MCF 10A (cell line): Measurements from ENCODE around the gene IGLON5. TPM values are rescaled to one million over a fixed set of nuclear protein-coding genes. Genes with fewer than 3 reads are reported as not detected.

Source experiments
- BruUV-seq: library from RNA; stranded (reverse); fragments of 400-500 nt; replicated peaks from 2 replicates; lab custom pipeline; 2021; lab: Mats Ljungman, UMichigan
- CTCF ChIA-PET: fragments of 300-600 bp; sonication (Branson Sonifier 250); formaldehyde crosslinking; extraction: SDS; loops from one replicate; lab custom pipeline; 2021; ENCODE audit warnings: antibody characterized with exemption, inconsistent platforms; lab: Yijun Ruan, JAX
- POLR2A ChIA-PET: fragments of 300-600, 350-650 bp; sonication (Branson Sonifier 250); formaldehyde crosslinking; extraction: SDS; loops from one replicate; lab custom pipeline; 2020; ENCODE audit warnings: antibody characterized with exemption, inconsistent platforms; lab: Yijun Ruan, JAX
- DNase-seq: peaks from one replicate; pipeline ENCODE4 v3.0.0-alpha.2; 2018; ENCODE audit not compliant: unreplicated experiment
- H3K27ac Mint-ChIP-seq: one replicate; pipeline ENCODE4 v1.8.0; 2022; ENCODE audit warnings: mild to moderate bottlenecking, low read depth, mixed read lengths; ENCODE audit not compliant: unreplicated experiment
- H3K27me3 Mint-ChIP-seq: one replicate; pipeline ENCODE4 v1.8.0; 2022; ENCODE audit warnings: mixed read lengths; ENCODE audit not compliant: insufficient read depth, unreplicated experiment
- H3K36me3 Mint-ChIP-seq: one replicate; pipeline ENCODE4 v1.8.0; 2022; ENCODE audit warnings: mild to moderate bottlenecking, moderate library complexity, mixed read lengths; ENCODE audit not compliant: insufficient read depth, unreplicated experiment
- H3K4me1 Mint-ChIP-seq: one replicate; pipeline ENCODE4 v1.8.0; 2022; ENCODE audit warnings: mixed read lengths; ENCODE audit not compliant: insufficient read depth, unreplicated experiment
- H3K4me3 Mint-ChIP-seq: one replicate; pipeline ENCODE4 v1.8.0; 2022; ENCODE audit warnings: mild to moderate bottlenecking, moderate library complexity, mixed read lengths; ENCODE audit not compliant: unreplicated experiment
- H3K9me3 Mint-ChIP-seq: one replicate; pipeline ENCODE4 v1.8.0; 2022; ENCODE audit warnings: mixed read lengths; ENCODE audit not compliant: unreplicated experiment
- intact Hi-C: fragments of 100-400 bp; cut with micrococcal nuclease; formaldehyde crosslinking; loops from 2 replicates; pipeline ENCODE4 v1.14.1; 2022
- total RNA-seq: library from RNA; stranded (reverse); gene quantifications from 2 replicates; pipeline ENCODE4 v1.2.3, GENCODE V29; 2022
- TF ChIP-seq, protein P1 (sequence below): fragments of 200-600 bp; IDR thresholded peaks from one replicate; pipeline ENCODE4 v1.8.0; 2022; ENCODE audit warnings: antibody characterized with exemption, mild to moderate bottlenecking; ENCODE audit not compliant: unreplicated experiment

Gene IGLON5
- total RNA-seq, 1 experiment from 2014 or later = not detected

DNA sequence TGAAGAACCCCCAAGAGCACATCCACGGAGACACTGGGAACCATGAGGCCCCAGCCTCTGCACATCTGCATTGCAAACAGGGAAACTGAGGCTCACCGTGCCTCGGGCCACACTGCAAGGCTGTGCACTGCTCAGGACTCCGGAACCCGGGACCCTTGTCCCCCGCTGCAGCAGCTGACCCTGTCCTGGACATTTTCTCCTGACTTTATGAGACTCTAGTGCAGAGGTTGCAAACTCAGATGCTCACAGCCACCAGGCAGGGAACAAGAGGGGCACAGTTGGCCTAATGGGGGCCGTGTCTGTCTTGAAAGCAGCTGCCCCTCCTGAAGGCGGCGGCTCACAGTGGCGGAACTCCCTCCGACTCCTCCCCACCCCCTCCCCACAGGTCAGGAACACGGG lies 16.5 kb upstream of the IGLON5 start:
- TF ChIP-seq, protein P1, sequence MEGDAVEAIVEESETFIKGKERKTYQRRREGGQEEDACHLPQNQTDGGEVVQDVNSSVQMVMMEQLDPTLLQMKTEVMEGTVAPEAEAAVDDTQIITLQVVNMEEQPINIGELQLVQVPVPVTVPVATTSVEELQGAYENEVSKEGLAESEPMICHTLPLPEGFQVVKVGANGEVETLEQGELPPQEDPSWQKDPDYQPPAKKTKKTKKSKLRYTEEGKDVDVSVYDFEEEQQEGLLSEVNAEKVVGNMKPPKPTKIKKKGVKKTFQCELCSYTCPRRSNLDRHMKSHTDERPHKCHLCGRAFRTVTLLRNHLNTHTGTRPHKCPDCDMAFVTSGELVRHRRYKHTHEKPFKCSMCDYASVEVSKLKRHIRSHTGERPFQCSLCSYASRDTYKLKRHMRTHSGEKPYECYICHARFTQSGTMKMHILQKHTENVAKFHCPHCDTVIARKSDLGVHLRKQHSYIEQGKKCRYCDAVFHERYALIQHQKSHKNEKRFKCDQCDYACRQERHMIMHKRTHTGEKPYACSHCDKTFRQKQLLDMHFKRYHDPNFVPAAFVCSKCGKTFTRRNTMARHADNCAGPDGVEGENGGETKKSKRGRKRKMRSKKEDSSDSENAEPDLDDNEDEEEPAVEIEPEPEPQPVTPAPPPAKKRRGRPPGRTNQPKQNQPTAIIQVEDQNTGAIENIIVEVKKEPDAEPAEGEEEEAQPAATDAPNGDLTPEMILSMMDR = no peak
- peaks cover 28% of the 10 kb centered on the region for H3K9me3 Mint-ChIP-seq

DNA sequence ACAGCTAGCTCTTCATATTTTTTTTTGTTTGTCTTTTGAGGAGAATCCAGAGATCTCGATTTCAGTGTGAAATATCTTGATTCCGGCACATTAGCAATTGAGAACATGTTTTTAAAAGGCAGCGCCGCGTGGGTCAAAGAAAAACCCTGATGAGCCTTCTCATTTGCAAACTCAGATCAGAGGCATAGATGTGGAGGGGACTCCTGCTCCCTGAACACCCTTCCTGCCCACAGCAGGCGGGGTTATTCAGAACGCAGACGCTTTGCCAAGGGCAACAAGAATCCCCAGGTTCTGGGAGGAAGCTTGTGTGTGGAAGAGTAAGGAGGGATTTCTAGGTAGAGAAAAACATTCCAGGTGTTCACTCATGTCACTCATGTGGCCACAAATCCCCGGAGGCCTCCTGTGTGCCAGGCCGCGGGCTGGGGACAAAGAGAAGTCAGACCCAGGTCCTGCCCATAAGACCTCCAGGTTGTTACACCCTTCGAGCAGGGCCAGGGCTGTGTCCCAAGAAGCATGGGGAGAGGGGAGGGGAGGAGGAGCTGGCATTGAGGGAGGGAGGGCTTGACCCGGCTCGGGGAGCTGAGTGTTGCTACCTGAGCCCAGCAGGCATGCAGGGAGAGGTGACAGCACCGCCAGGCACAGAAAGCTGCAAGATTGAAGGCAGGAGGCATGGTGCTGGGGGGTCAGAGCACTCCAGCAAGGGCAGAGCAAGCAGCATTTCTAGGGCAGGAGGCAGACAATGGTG lies 15.9 kb upstream of the IGLON5 start:
- no peak for DNase-seq
- no peaks in the 10 kb centered on the region for H3K4me1 Mint-ChIP-seq
- H3K27ac Mint-ChIP-seq = no peak overlapping the region
- H3K36me3 Mint-ChIP-seq = no peaks in the 10 kb centered on the region
- H3K9me3 Mint-ChIP-seq = peaks cover 22% of the 10 kb centered on the region
- BruUV-seq = no TSS peak
- intact Hi-C loops = no loop called here
- TF ChIP-seq, protein P1 = no peak
- ChIA-PET CTCF (interaction anchor here (0.9 kb wide), 1 partner anchor 151 kb away, joined by 4 read pairs; no protein-coding TSS in a partner anchor), POLR2A (no interaction called here)
- H3K27me3 Mint-ChIP-seq = no peaks in the 10 kb centered on the region
- H3K4me3 Mint-ChIP-seq = no peak overlapping the region

More for the DNA sequence above, 16.5 kb upstream of the IGLON5 start:
- intact Hi-C loops = no loop called here
- no peak overlapping the region for H3K27ac Mint-ChIP-seq
- no peaks in the 10 kb centered on the region for H3K36me3 Mint-ChIP-seq
- DNase-seq = no peak
- CTCF ChIA-PET = no interaction called here
- no peaks in the 10 kb centered on the region for H3K4me1 Mint-ChIP-seq
- no peak overlapping the region for H3K4me3 Mint-ChIP-seq
- no peaks in the 10 kb centered on the region for H3K27me3 Mint-ChIP-seq
- POLR2A ChIA-PET = no interaction called here
- no TSS peak for BruUV-seq

DNA sequence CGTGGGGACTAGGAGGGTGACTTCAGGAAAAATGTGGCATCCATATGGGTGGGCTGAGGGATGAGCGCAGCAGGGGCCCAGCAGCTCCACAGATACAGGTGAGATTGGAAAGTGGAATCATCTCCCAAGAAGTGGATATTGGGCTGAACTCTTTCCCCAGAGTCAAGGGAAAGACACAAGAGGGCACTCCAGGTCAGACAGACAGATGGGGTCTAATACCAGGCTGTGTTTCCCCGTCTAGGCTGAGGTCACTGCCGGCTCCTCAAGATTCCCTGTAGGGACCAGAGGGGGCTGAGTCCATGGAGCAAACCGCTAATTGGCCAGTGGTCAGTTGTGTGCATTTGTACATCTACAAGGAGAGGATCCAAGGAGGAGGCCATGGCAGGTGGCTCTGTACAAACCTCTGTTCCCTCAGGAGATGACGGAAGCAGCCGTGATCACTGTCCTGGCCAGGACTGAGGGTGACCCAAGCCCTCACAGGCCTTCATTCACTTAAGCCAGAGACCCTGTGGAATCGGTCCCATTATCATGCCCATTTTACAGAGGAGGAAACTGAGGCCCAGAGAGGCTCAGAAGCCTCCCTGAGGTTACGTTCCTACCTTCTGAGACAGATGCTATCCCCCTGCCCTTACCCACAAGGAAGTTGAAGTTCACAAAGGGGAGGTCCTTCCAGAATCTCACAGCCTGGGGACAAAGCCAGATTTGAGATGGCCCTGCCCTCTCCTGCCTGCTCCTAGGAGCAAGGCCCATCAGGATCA lies 14.9 kb upstream of the IGLON5 start:
- DNase-seq = no peak
- TF ChIP-seq, protein P1 = no peak
- ChIA-PET CTCF (interaction anchor here (0.9 kb wide), 1 partner anchor 150 kb away, joined by 4 read pairs; no protein-coding TSS in a partner anchor), POLR2A (no interaction called here)
- no TSS peak for BruUV-seq
- no peaks in the 10 kb centered on the region for H3K4me1 Mint-ChIP-seq
- intact Hi-C loops = no loop called here
- peaks cover 20% of the 10 kb centered on the region for H3K9me3 Mint-ChIP-seq
- no peaks in the 10 kb centered on the region for H3K27me3 Mint-ChIP-seq
- H3K4me3 Mint-ChIP-seq = no peak overlapping the region
- no peaks in the 10 kb centered on the region for H3K36me3 Mint-ChIP-seq
- no peak overlapping the region for H3K27ac Mint-ChIP-seq

DNA sequence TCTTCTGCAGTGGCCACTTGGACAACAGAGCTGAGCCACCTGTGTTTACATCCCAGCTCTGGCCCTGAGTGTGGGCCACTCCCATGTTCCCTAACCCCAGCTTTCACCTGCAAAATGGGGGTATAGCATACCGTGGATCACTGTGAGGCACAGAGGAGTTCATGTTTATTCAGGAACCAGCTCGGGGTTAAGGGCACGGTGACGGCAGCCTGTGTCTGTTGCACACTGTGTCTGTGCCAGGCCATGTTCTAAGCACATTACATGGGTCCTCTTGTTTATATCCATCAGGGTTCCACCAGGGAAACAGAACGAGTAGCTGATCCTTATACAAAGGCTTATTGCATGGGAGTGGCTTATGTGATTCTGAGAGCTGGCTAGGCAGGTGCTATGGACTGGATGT lies 14.0 kb upstream of the IGLON5 start:
- Mint-ChIP-seq H3K4me3 (no peak overlapping the region), H3K4me1 (no peaks in the 10 kb centered on the region), H3K27me3 (no peaks in the 10 kb centered on the region), H3K36me3 (no peaks in the 10 kb centered on the region), H3K9me3 (peaks cover 12% of the 10 kb centered on the region), H3K27ac (no peak overlapping the region)
- intact Hi-C loops = no loop called here
- no peak for DNase-seq
- TF ChIP-seq, protein P1 = no peak
- CTCF ChIA-PET = interaction anchor here (0.5 kb wide), 1 partner anchor 566 kb away, joined by 3 read pairs; no protein-coding TSS in a partner anchor
- POLR2A ChIA-PET = no interaction called here
- BruUV-seq = no TSS peak
